ENCODE measurements around the gene ZNF366. TPM values are rescaled to one million over a fixed set of nuclear protein-coding genes. Genes with fewer than 3 reads are reported as not detected.

ZNF366 gene
- total RNA-seq, 1 donor from 2014 or later: 3.2 TPM

DNA sequence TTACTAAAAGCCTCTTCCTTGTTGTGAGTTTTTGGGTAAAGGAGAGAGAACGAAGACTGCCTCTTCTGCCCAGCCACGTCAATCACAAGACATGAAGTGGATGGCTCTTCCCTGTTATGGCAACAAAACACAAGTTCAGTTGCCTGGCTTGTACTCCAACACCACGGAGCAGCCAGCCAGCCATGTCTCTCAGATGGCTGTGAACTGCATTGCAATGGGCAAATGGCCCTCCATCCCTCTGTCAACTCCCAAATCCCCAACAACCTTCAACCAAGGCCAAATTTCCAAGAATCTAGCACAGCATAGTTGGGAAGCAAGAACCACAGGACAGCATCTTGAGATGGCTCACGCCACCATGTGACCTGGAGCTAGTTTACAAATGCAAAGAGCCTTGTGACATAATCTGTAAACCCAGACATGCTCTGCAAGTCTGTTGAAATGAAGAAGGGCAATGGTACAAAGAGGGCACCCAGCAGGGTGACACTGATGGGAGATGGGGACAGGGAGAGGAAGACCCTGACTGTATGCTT is 53.9 kb downstream of the ZNF366 start:
- H3K4me3 ChIP-seq: no peak overlapping the region
- no peak for DNase-seq (ENCODE audit: extremely low spot score in 2 of 2)
- no peaks in the 10 kb centered on the region for H3K27me3 ChIP-seq
- H3K9me3 ChIP-seq: no peaks in the 10 kb centered on the region
- H3K4me1 ChIP-seq: peaks cover 39% of the 10 kb centered on the region
- no peak for TF ChIP-seq POLR2AphosphoS5 (IDR thresholded peaks at IDR 0.05; ENCODE audit: insufficient read depth in 1 of 2, low read depth in 1 of 2)
- no peak for TF ChIP-seq POLR2A (IDR thresholded peaks at IDR 0.05)
- TF ChIP-seq, protein P1, sequence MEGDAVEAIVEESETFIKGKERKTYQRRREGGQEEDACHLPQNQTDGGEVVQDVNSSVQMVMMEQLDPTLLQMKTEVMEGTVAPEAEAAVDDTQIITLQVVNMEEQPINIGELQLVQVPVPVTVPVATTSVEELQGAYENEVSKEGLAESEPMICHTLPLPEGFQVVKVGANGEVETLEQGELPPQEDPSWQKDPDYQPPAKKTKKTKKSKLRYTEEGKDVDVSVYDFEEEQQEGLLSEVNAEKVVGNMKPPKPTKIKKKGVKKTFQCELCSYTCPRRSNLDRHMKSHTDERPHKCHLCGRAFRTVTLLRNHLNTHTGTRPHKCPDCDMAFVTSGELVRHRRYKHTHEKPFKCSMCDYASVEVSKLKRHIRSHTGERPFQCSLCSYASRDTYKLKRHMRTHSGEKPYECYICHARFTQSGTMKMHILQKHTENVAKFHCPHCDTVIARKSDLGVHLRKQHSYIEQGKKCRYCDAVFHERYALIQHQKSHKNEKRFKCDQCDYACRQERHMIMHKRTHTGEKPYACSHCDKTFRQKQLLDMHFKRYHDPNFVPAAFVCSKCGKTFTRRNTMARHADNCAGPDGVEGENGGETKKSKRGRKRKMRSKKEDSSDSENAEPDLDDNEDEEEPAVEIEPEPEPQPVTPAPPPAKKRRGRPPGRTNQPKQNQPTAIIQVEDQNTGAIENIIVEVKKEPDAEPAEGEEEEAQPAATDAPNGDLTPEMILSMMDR (IDR thresholded peaks at IDR 0.05): no peak
- intact Hi-C loops (cut with DNase I): loop anchor here (10.0 kb wide), 1 partner anchor 51 kb away; the partner anchor contains the start of gene ZNF366
- no peaks in the 10 kb centered on the region for H3K36me3 ChIP-seq
- H3K27ac ChIP-seq: peak overlapping the region; percentile 90

DNA sequence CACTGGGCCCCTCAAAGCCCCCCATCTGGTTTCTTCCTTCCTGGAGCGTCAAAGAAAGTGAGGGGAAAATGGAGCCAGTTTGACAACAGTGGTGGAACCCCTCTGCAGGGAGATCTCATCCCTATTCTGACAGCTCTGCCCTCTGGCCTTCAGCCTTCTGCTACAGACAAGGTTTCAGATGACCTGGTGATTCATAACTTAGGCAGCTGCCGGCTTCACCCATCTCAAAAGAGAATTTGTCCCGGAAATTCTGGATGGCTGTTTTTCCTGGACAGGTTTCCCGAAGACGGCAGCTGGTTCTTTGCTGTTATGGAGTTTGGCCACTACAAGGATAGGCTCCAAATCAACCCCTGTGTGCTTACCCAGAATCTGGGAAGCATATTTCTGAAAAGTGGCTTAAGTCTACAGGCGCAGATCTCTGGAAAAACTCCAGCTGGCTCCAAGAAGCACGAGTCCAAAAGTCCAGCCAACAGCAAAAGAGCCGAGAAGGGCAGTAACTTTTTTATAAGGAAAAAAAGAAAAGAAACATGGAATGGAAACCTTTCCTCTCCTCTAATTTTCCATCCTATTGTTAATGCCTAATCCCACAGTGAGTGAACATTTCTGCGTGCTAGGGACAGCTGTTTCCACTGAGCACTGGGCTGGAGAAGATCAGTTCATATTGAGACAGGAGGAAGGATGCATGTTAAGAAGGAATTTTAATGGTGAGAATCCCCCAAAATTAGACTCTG is 54.5 kb downstream of the ZNF366 start:
- H3K9me3 ChIP-seq: no peaks in the 10 kb centered on the region
- TF ChIP-seq, protein P1 (IDR thresholded peaks at IDR 0.05): no peak
- TF ChIP-seq POLR2A (IDR thresholded peaks at IDR 0.05): no peak
- TF ChIP-seq POLR2AphosphoS5 (IDR thresholded peaks at IDR 0.05; ENCODE audit: insufficient read depth in 1 of 2, low read depth in 1 of 2): peak in 1 of 2 donors; percentile 87
- H3K4me1 ChIP-seq: peaks cover 39% of the 10 kb centered on the region
- peak overlapping the region; percentile 90 for H3K27ac ChIP-seq
- intact Hi-C loops (cut with DNase I): loop anchor here (10.0 kb wide), 1 partner anchor 52 kb away; the partner anchor contains the start of gene ZNF366
- no peak overlapping the region for H3K4me3 ChIP-seq
- H3K36me3 ChIP-seq: no peaks in the 10 kb centered on the region
- H3K27me3 ChIP-seq: no peaks in the 10 kb centered on the region
- DNase-seq (ENCODE audit: extremely low spot score in 2 of 2): peak in 1 of 2 donors; percentile 96

DNA sequence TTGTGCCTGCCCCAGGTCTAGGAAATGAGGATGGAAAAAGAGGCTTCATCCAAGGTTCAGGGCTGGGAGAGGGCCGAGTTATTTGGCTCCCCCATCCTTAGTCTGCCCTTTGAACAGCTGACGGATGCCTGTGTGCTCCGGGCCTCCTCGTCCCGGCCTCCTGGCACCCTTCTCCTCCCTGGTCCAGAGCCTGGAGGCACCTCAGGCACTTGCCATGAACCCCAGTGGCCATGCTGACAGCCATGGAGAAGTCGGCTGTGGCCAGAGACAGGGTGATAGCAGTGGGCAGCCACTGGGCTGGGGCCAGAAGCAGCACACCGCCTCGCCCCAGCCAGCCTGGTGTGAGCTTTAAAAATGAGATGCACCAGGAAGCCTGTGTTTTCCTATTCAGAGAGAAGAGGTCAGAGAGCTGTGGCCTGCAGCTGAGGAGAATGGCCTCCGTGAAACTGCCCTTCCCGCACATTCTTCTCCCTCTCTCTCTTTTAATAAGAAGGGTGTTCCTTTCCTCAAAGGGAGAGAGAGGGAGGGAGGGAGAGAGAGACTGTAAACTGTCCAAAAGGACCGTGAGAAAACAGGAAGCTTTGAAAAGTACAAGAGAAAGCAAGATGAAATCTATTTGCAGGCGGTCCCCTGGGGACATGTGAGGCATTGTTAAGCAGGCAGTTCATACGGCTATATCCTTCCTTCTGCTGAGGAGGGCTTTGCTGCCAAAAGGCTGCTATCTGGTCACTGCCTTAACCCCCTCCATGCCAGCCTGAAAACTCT is 55.3 kb downstream of the ZNF366 start:
- no peaks in the 10 kb centered on the region for H3K9me3 ChIP-seq
- peak overlapping the region in 1 of 2 donors; percentile 22 for H3K4me3 ChIP-seq
- H3K27me3 ChIP-seq: no peaks in the 10 kb centered on the region
- intact Hi-C loops (cut with DNase I): loop anchor here (10.0 kb wide), 1 partner anchor 53 kb away; the partner anchor contains the start of gene ZNF366
- H3K27ac ChIP-seq: peak overlapping the region; percentile 90
- TF ChIP-seq POLR2A (IDR thresholded peaks at IDR 0.05): no peak
- TF ChIP-seq, protein P1 (IDR thresholded peaks at IDR 0.05): no peak
- TF ChIP-seq POLR2AphosphoS5 (IDR thresholded peaks at IDR 0.05; ENCODE audit: insufficient read depth in 1 of 2, low read depth in 1 of 2): peak; percentile 6 to 69
- no peaks in the 10 kb centered on the region for H3K36me3 ChIP-seq
- DNase-seq (ENCODE audit: extremely low spot score in 2 of 2): no peak
- peaks cover 39% of the 10 kb centered on the region for H3K4me1 ChIP-seq

DNA sequence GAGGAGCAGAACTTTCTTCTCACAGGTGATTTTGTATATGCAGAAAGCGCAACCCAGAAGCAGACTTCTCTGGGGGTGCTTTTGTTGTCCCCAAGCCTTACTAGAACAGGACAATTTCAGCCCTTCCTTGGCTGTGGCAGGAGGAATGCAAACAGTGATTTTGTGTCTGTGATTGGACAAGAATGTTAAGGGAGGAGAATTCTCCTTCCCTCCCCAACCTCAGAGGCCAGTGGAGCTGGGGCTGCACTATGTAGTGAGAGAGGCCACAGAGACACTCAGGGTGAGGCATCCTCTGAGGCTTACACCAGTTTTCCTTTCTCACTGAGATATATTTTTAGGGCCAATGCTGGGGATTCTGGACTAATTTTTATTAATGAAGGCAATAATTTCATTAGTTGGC is 58.8 kb downstream of the ZNF366 start:
- TF ChIP-seq POLR2A (IDR thresholded peaks at IDR 0.05) (no peak), POLR2AphosphoS5 (IDR thresholded peaks at IDR 0.05; ENCODE audit: insufficient read depth in 1 of 2, low read depth in 1 of 2) (no peak)
- TF ChIP-seq, protein P1 (IDR thresholded peaks at IDR 0.05): no peak
- no peak overlapping the region for H3K4me3 ChIP-seq
- intact Hi-C loops (cut with DNase I): no loop called here
- peak in 1 of 2 donors; percentile 47 for DNase-seq (ENCODE audit: extremely low spot score in 2 of 2)
- H3K27me3 ChIP-seq: no peaks in the 10 kb centered on the region
- H3K4me1 ChIP-seq: peaks cover 28% of the 10 kb centered on the region
- no peak overlapping the region for H3K27ac ChIP-seq
- no peaks in the 10 kb centered on the region for H3K9me3 ChIP-seq
- no peaks in the 10 kb centered on the region for H3K36me3 ChIP-seq

Data from vagina (tissue), 2 donors.